Loucy (cell line): Measurements from ENCODE around the gene PSMB9.

Source experiments
- H2AFZ ChIP-seq: fragments of 200-600 bp; sonication (generic); 2 replicates; pipeline ENCODE4 v1.6.0; 2016; ENCODE audit warnings: antibody characterized with exemption, mild to moderate bottlenecking, low read length, moderate library complexity
- H3F3A ChIP-seq: fragments of 200-600 bp; 2 replicates; pipeline ENCODE4 v1.6.0; 2016; ENCODE audit warnings: antibody characterized with exemption, low read depth, mild to moderate bottlenecking
- H3K27me3 ChIP-seq: fragments of 200-600 bp; sonication (generic); 2 replicates; pipeline ENCODE4 v1.6.1; 2014; ENCODE audit warnings: low read length, mild to moderate bottlenecking; ENCODE audit not compliant: insufficient read depth, poor library complexity, severe bottlenecking
- H3K36me3 ChIP-seq: fragments of 200-600 bp; sonication (generic); 2 replicates; pipeline ENCODE4 v1.6.1; 2016; ENCODE audit warnings: low read length; ENCODE audit not compliant: insufficient read depth
- H3K4me1 ChIP-seq: fragments of 200-600 bp; sonication (generic); 2 replicates; pipeline ENCODE4 v1.5.1; 2014; ENCODE audit warnings: low read length, mild to moderate bottlenecking; ENCODE audit not compliant: insufficient read depth, poor library complexity, severe bottlenecking
- H3K4me2 ChIP-seq: fragments of 200-600 bp; sonication (generic); 2 replicates; pipeline ENCODE4 v1.6.0; 2014; ENCODE audit warnings: antibody characterized with exemption, low read length, low read depth, mild to moderate bottlenecking; ENCODE audit not compliant: poor library complexity, severe bottlenecking
- H3K4me3 ChIP-seq: fragments of 200-600 bp; sonication (generic); 2 replicates; pipeline ENCODE4 v1.5.1; 2014; ENCODE audit warnings: low read length, mild to moderate bottlenecking, mixed read lengths; ENCODE audit not compliant: poor library complexity, severe bottlenecking
- H3K79me2 ChIP-seq: fragments of 200-600 bp; sonication (generic); 2 replicates; pipeline ENCODE4 v1.6.1; 2014; ENCODE audit warnings: low read length; ENCODE audit not compliant: insufficient read depth
- H3K9ac ChIP-seq: fragments of 200-600 bp; sonication (generic); 2 replicates; pipeline ENCODE4 v1.6.0; 2014; ENCODE audit warnings: mild to moderate bottlenecking, low read depth, low read length, moderate library complexity; ENCODE audit not compliant: poor library complexity, severe bottlenecking
- H3K9me2 ChIP-seq: fragments of 200-600 bp; sonication (generic); replicated peaks from 2 replicates; pipeline ENCODE4 v1.6.1; 2016; ENCODE audit warnings: low read depth, low read length, mixed read lengths
- H3K9me3 ChIP-seq: fragments of 200-600 bp; sonication (generic); 2 replicates; pipeline ENCODE4 v1.6.1; 2014; ENCODE audit warnings: mild to moderate bottlenecking, antibody characterized with exemption, low read length, low read depth; ENCODE audit not compliant: insufficient read depth
- H4K20me1 ChIP-seq: fragments of 200-600 bp; sonication (generic); 2 replicates; pipeline ENCODE4 v1.6.0; 2014; ENCODE audit warnings: antibody characterized with exemption, low read length, mild to moderate bottlenecking; ENCODE audit not compliant: insufficient read depth, poor library complexity, severe bottlenecking
- CTCF ChIP-seq: fragments of 200-600 bp; sonication (generic); conservative IDR thresholded peaks from 2 replicates; pipeline ENCODE4 v1.5.1; 2014; ENCODE audit warnings: mild to moderate bottlenecking, antibody characterized with exemption, low read length
- EZH2phosphoT487 ChIP-seq: fragments of 200-600 bp; IDR thresholded peaks from 2 replicates; pipeline ENCODE4 v1.6.1; 2018; ENCODE audit warnings: antibody characterized with exemption, mild to moderate bottlenecking, moderate library complexity, borderline replicate concordance

The PSMB9 gene

GRCh38 chr6:32843331-32843978 lies 10.5 kb upstream of the PSMB9 start:
- TF ChIP-seq CTCF (no peak), EZH2phosphoT487 (no peak)
- Histone ChIP-seq H3K27me3 (peaks cover 11% of the 10 kb centered on the region), H3K4me2 (peak overlapping the region; percentile 99), H3K9me3 (no peaks in the 10 kb centered on the region), H3K79me2 (peaks cover 79% of the 10 kb centered on the region), H3K36me3 (peaks cover 36% of the 10 kb centered on the region), H4K20me1 (peaks cover 24% of the 10 kb centered on the region), H3F3A (peaks cover 24% of the 10 kb centered on the region), H3K9me2 (no peaks in the 10 kb centered on the region), H3K4me3 (peak overlapping the region; percentile 97), H2AFZ (no peak overlapping the region), H3K4me1 (peaks cover 74% of the 10 kb centered on the region), H3K9ac (peak overlapping the region; percentile 100)

GRCh38 chr6:32843979-32844838 lies 9.8 kb upstream of the PSMB9 start, which contains the start of gene PSMB8:
PSMB8 (minus strand) TSS chr6:32844047; CDS start chr6:32843996, 51 bp downstream.
- Histone ChIP-seq H3K9me2 (no peaks in the 10 kb centered on the region), H3K9me3 (no peaks in the 10 kb centered on the region), H3K36me3 (peaks cover 40% of the 10 kb centered on the region), H3F3A (peaks cover 24% of the 10 kb centered on the region), H3K9ac (peak within 1 kb of the TSS; percentile 100), H3K4me2 (peak within 1 kb of the TSS; percentile 99), H4K20me1 (peaks cover 28% of the 10 kb centered on the region), H2AFZ (no peak within 1 kb of the TSS), H3K4me3 (peak within 1 kb of the TSS; percentile 97), H3K79me2 (peaks cover 86% of the 10 kb centered on the region), H3K4me1 (peaks cover 78% of the 10 kb centered on the region), H3K27me3 (peaks cover 11% of the 10 kb centered on the region)
- no peak; the same call in 1 of the 2 replicates for TF ChIP-seq CTCF

GRCh38 chr6:32844839-32845383 lies 9.1 kb upstream of the PSMB9 start:
- no peaks in the 10 kb centered on the region for H3K9me3 ChIP-seq
- H3K4me1 ChIP-seq = peaks cover 75% of the 10 kb centered on the region
- H3K4me3 ChIP-seq = peak overlapping the region; percentile 97
- H3K36me3 ChIP-seq = peaks cover 40% of the 10 kb centered on the region
- H4K20me1 ChIP-seq = peaks cover 29% of the 10 kb centered on the region
- peak overlapping the region; percentile 100 for H3K9ac ChIP-seq
- H3K79me2 ChIP-seq = peaks cover 84% of the 10 kb centered on the region
- no peaks in the 10 kb centered on the region for H3K9me2 ChIP-seq
- H3F3A ChIP-seq = peaks cover 24% of the 10 kb centered on the region
- H3K27me3 ChIP-seq = peaks cover 11% of the 10 kb centered on the region
- no peak overlapping the region for H2AFZ ChIP-seq
- TF ChIP-seq CTCF = no peak
- no peak for TF ChIP-seq EZH2phosphoT487
- H3K4me2 ChIP-seq = peak overlapping the region; percentile 99
